AG04449 (cell line): Measurements from ENCODE around the gene POU1F1.
A peak's percentile ranks its signal among the peaks of the same experiment; 100 is the strongest.

Experiments
- CTCF ChIA-PET: fragments of 350-600 bp; formaldehyde crosslinking; extraction: SDS; loops from one replicate; lab custom pipeline; 2021; ENCODE audit warnings: antibody characterized with exemption; lab: Yijun Ruan, JAX
- POLR2A ChIA-PET: fragments of 400-600, 350-600 bp; formaldehyde crosslinking; extraction: SDS; loops from one replicate; lab custom pipeline; 2020; ENCODE audit warnings: antibody characterized with exemption, inconsistent platforms; lab: Yijun Ruan, JAX
- DNase-seq: peaks from one replicate; pipeline ENCODE4 v3.0.0-alpha.2; 2010; ENCODE audit warnings: low read depth, low spot score
- H3K4me3 ChIP-seq: 2 replicates; pipeline ENCODE4 v1.5.1; 2011; ENCODE audit warnings: low read depth, mild to moderate bottlenecking, control low read depth, low read length
- TF ChIP-seq, protein P1 (sequence below): IDR thresholded peaks from one replicate; pipeline ENCODE4 v1.5.1; 2011; ENCODE audit warnings: mild to moderate bottlenecking, moderate library complexity, low read length, control low read depth, inconsistent platforms; ENCODE audit not compliant: insufficient read depth; ENCODE audit errors: missing control alignments

Gene POU1F1

DNA sequence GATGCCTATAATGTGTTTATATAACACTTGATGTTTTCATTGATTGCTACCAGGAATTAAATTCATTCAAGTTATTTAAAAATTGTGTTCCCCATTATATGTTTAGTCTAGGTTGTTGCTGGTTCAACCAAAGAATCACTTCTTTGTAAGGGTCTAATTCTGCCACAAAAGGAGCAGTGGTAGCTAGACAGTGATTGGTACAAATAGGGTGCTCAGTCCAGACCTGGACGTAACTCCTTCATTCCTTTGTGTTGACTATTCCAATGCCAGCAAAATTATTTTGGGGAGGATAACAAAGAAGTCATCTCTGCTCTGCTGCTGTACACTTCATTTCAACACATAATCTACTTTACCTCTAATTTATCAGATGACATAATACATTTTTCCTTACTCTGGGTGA is 48.1 kb downstream of the POU1F1 start:
- TF ChIP-seq, protein P1, sequence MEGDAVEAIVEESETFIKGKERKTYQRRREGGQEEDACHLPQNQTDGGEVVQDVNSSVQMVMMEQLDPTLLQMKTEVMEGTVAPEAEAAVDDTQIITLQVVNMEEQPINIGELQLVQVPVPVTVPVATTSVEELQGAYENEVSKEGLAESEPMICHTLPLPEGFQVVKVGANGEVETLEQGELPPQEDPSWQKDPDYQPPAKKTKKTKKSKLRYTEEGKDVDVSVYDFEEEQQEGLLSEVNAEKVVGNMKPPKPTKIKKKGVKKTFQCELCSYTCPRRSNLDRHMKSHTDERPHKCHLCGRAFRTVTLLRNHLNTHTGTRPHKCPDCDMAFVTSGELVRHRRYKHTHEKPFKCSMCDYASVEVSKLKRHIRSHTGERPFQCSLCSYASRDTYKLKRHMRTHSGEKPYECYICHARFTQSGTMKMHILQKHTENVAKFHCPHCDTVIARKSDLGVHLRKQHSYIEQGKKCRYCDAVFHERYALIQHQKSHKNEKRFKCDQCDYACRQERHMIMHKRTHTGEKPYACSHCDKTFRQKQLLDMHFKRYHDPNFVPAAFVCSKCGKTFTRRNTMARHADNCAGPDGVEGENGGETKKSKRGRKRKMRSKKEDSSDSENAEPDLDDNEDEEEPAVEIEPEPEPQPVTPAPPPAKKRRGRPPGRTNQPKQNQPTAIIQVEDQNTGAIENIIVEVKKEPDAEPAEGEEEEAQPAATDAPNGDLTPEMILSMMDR, result no peak
- ChIA-PET POLR2A (interaction anchor here (0.8 kb wide), 1 partner anchor 28 kb away, joined by 3 read pairs; no protein-coding TSS in a partner anchor), CTCF (interaction anchor here (1.8 kb wide), 1 partner anchor 31 kb away, joined by 6 read pairs; no protein-coding TSS in a partner anchor)
- H3K4me3 ChIP-seq, result peak overlapping the region; percentile 92
- DNase-seq, result no peak

DNA sequence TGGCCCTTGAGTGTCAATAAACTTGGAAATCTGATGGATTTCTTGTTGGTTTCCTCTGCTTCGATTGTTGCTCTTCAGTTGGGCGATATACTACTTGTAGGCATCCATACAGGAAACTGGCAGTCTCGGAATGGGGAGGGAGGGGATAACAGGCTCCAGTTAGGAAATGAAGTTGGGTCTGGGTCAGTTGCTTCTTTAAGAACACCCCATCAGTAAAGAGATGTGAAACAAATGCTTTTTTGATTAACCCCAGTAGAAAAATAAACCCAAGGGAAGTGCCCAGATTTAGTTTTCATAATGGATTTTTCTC is 48.6 kb downstream of the POU1F1 start:
- TF ChIP-seq, protein P1, result no peak
- peak overlapping the region; percentile 92 for H3K4me3 ChIP-seq
- no peak for DNase-seq
- POLR2A ChIA-PET, result interaction anchor here (0.8 kb wide), 1 partner anchor 28 kb away, joined by 3 read pairs; no protein-coding TSS in a partner anchor
- CTCF ChIA-PET, result interaction anchor here (1.8 kb wide), 1 partner anchor 31 kb away, joined by 6 read pairs; no protein-coding TSS in a partner anchor

DNA sequence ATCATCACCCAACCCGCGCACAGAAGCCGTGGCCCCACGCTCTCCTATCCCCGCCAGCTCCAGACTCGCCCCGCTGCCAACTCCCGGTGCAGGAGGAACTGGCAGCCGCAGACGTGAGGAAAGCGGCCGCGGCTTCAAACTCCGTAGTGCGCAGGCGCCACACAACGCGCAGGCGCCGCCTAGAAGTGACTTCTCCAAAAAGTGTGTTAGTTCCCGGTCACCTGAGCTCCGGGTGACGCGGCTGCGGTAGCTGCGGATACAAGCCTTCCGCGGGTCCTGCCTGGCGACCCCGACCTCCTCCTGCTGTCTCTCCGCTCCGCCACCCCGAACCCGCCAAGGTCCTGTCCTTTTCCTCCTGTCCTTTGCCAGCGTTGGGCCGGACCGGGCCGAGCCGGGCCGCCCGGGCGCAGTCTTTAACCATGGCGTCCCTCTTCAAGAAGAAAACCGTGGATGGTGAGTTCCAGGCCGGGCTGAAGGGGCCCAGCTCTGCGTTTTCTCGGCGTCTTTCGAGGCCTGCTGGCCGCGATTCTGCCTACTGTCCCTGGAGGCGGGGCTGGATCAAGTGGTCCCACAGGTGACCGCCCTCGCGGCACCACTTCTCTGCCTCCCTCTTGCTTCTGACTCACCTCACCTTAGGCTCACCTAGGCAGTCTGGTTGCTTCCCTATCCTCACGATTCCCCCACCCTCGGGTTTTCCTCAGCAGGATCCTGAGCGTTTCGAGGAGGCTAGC is 49.1 kb downstream of the POU1F1 start, which contains the start of gene CHMP2B:
CHMP2B (plus strand) TSS at position 206 of the 731 bp plus-strand sequence; CDS start at position 420, 214 bp downstream.
- POLR2A ChIA-PET, result interaction anchor here (0.8 kb wide), 1 partner anchor 27 kb away, joined by 3 read pairs; no protein-coding TSS in a partner anchor
- peak; percentile 52 for DNase-seq
- peak within 1 kb of the TSS; percentile 92 for H3K4me3 ChIP-seq
- TF ChIP-seq, protein P1, result no peak
- CTCF ChIA-PET, result interaction anchor here (1.6 to 1.8 kb wide), 2 partner anchors 32 to 441 kb away, joined by 3 to 6 read pairs; no protein-coding TSS in a partner anchor

GRCh38 chr3:87225659-87226058 is 50.7 kb downstream of the POU1F1 start:
- CTCF ChIA-PET, result interaction anchor here (1.0 to 1.8 kb wide), 6 partner anchors 11 to 451 kb away, joined by 3 to 5 read pairs (median 4); no protein-coding TSS in a partner anchor
- POLR2A ChIA-PET, result no interaction called here
- H3K4me3 ChIP-seq, result no peak overlapping the region
- DNase-seq, result no peak
- TF ChIP-seq, protein P1, result no peak

DNA sequence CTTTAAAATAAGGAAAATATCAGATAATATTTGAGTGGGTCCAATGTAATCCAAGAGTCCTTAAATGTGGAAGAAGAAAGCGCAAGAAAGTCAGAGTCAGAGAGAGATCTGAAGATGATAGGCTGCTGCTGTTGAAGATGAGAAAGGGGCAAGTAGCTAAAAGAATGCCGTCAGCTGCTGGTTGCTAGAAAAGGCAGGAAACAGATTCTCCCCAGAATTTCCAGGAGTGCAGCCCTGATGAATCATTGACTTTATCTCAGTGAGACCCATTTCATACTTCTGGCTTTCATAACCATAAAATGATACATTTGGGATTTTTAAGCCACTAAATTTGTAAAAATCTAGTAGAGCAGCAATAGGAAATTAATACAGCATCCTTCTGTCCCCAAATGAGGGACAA is 56.8 kb downstream of the POU1F1 start:
- ChIA-PET POLR2A (no interaction called here), CTCF (no interaction called here)
- TF ChIP-seq, protein P1, result no peak
- DNase-seq, result no peak
- H3K4me3 ChIP-seq, result no peak overlapping the region

- TF ChIP-seq, protein P1, result no peak
- ChIA-PET POLR2A (no interaction called here), CTCF (no interaction called here)
- H3K4me3 ChIP-seq, result no peak overlapping the region
- no peak for DNase-seq
These were observed 57.8 kb downstream of the POU1F1 start for GRCh38 chr3:87218560-87218959.
